Esophagus mucosa (tissue), 1 donor: ENCODE measurements around the gene DCTN1. TPM values are rescaled to one million over a fixed set of nuclear protein-coding genes. Genes with fewer than 3 reads are reported as not detected.

Experiments
- ATAC-seq: fragments of 200-7000 bp; cut with Tn5 transposase; one replicate; pipeline ENCODE4 v1.9.1; 2020
- total RNA-seq: library from RNA; stranded (reverse); gene quantifications from one replicate; pipeline ENCODE4 v1.2.4, GENCODE V29; 2023
- donor health status: DM: yes; HTN: yes; CAD: no.

DCTN1 gene
- total RNA-seq, 1 donor from 2014 or later = 86.4 TPM

DNA sequence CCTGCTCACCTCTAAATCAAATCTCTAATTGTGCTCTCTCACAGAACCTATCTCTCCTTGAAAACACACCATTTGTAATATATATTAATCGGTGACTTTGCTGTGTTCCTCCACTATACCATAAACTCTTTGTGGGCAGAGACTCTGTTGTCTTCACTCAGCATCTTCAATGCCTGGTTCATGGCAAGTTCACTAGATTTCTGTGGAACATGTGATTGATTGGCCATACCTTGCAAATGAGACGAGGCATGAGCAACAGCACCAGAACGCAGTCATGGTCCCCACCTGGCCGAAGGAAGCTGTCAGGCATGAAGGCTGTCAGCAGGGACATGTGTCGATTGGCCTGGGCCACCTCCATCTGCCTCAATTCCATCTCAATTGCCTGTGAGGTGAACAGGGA lies 11.6 kb downstream of the DCTN1 start:
- no peak for ATAC-seq

DNA sequence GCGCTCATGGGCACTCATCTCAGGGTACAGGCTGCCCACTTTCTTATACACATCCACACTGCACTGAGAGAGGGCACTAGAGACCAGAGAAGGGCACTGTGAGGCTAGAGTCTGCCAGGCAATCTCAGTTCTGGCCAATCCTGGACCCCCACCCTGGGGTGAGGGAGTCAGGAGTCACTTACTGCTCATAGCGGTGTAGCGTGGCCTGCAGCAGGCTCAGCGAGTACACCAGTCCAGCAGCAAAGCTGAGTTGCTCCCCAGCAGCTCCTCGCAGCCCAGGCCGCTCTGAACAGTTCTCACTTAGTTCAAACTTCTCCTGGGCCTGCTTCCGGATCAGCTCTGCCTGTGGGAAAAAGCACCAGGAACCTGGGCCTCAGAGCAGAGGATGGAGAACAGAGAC lies 12.3 kb downstream of the DCTN1 start:
- no peak for ATAC-seq

DNA sequence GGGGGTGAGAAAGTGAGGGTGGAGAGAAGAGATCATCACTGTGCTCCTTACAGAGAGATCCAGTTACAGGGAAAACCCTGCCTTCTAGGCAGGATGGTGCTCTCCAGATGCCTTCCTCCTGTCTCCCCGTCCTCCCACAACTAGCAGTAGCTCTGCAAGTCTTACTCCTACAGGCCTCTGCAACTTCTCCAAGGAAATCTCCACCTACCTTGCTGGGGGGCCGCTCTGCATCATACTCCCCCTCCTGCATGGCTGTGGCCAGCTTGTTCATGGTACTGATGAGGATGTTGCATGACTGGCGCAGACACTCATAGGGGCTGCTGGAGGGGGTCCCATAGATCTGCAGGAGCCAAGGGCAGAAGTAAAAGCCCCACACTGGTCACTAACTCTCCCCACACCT lies 14.1 kb downstream of the DCTN1 start:
- ATAC-seq = no peak

DNA sequence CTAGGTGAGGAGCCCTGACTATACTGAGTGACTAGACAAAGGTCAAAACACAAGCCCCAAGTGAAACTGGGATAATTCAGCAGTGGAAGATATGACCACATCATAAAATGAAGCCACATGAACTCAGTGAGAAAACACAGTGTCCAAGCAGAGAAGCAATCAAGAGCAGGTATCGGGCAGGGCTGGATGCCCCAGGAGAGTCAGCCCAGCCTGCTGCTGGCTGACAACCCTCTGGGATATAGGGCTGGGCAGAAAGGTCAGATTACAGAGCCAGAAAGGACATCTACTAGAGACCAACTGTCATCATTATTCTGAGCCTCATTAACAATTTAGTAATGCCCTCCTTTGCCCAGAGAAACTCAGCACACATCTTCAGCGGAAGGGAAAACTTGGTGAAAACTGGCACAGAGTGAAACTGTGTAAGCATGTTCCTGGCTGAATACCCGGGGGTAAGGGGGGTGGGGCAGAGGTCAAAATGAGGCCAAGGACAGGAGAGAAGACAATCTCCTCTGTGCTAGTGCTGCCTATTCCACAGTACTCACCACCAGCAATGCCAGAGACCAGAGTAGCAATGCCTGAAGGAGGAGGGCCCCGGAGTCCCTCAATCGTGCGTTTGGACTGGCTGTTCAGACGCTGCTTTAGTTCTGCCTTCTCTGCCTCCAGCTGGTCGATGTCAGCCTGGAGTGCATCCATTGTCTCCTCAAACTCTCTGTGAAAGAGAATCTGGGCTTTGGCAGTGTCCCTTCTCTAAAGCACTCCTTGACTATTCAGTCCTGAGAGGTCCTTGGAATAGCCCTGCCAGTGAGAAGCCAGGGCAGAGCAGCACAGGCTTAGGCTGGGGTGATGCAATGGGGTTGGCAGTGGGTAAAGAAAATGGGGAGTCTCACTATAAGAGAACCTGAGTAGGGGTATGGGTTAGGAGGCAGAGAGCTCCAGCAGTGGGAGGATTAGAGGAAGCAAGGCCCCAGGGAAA lies 15.3 kb downstream of the DCTN1 start:
- no peak for ATAC-seq

DNA sequence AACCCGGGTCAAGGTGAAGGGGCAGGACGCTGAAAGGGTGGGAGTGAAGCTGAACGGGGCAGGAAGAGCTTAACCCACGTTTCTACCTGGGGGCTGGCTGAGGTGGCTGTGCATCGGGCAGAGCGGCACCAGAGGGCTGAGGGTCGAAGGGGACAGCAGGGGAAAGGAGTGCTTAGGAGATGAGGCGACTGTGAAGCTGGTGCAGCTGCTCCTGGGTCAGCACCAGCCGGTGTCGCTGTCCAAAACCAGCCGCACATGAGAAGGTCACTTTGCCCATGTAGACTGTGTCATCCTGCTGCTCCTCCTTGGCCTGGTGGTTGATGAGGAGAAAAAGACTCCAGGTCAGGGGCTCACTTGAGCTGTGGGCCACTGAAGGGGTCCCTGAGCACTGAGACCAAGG lies 18.8 kb downstream of the DCTN1 start:
- ATAC-seq = no peak

DNA sequence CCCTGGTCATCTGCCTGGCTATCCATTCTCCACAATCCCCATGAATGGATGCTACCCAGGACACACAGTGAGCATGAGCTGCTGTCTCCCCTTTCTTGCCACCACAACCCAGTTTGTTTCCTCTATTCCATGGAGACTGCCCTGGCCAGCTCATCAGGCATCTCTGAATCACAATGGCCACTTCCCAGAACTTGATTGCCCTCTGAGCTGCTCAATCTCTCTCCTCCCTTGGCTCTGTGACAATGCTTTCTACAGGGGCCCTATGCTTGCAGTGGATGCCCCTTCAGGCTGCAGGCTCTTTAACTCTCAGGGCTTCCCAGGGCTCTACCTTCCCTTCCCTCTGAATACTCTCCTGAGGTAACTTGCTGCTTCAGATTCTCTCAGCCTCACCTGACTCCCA lies 22.5 kb downstream of the DCTN1 start:
- no peak for ATAC-seq

DNA sequence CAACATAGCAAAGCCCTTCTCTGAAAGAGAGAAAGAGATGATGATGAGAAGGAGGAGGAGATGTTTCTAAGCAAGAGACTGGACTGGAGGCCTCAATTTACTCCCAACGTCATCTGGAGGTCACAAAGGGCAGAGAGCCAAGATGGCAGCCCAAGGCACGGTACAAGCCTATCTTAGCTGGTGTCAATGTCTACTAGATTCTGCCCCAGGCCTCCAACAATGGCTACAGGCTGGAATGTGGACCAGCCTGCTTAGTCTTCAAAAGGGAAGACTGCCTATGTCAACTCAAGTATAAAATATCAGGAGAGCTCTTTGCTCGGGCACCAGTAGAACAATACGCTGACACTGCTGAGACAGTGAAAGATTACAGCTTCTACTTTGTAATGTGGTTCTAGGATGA lies 30.2 kb downstream of the DCTN1 start:
- ATAC-seq = peak; percentile 20

DNA sequence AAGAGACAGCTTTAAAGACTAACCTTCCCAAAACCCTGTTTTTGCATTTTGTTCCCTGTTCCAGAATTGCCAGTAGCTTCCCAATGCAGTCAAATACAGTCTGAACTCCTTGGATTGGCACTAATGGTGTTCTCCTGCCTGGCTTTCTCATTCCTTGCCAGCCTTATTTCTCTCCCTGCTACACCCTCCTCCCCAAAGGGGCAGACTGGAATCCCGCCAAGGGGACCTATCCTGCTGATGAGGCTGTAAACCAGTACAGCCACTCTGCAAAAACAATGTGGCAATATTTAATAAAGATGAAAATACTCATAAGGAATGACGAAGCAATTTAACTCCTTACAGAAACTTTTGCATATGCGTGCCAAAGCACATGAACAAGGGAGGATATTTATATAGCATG lies 32.4 kb downstream of the DCTN1 start:
- no peak for ATAC-seq

DNA sequence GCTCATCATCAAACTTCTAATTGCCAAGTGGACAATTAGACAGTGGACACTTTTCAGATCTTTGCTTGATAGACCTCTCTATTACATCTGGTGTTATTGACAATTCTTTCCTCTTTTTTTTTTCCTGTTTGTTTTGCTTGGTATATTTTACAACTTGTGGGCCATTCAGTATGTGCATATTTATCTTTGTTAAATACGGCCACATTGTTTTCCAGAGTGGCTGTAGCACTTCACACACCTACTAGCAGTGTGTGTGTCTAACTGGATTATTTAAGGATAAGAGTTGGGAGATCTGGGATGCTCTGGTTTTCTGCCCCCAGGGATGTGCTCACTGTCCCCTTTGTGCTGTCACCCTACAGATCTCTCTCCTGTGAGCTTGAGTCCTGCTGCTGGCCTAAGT lies 32.8 kb downstream of the DCTN1 start:
- no peak for ATAC-seq

DNA sequence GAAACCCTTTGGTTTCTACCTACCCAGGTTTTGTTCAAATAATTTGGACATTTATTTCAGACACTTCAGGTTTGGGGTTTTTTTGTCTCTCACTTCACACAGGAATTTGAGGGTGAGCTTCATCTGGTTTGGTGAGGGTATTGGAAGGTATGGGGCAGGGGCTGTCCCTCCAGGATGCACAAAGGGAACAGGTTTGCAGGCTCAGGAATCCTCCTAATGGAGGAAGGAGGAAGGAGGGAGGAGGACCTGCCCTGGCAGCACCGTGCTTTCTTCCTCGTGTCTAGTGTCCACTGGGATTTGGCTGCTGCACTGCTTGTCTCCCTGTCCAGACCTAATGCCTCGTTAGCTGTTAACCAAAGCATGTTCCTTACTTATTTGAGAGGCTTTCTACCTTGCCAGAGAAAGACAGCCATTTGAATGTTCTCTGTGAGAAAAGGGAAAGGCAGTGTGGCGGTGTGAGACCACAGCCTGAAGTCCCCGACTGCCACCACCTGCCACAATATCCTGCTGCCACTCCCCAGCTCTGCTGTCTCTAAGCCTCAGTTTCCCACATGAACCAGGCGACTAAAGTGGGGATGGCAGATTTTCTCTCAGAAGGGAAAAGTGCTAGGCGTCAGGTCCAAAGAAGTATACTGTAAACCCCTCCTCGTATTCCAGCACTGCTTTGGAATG lies 34.7 kb downstream of the DCTN1 start:
- no peak for ATAC-seq

DNA sequence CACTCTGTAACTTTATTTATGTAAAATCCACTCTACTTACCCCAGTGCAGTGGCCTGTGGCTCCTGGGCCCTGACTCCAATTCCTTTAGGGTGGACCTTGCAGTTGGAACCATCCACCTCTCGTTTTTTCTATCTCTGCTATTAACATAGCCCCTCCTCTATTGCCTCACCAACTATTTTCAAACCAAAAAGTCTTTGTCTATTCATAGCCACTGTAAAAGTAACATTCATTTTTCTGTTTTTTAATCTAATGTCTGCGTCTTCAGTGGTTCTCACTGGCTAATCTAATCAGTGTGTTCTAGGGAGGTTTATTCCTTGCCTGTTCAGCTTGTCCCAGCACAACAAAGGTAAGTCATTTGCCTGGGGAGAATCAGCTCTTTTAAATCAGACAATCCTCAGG lies 36.8 kb downstream of the DCTN1 start, which contains the start of gene SLC4A5:
SLC4A5 (minus strand) TSS at position 101 of the 400 bp plus-strand sequence. CDS start 28,393 bp downstream, outside the sequence.
- no peak for ATAC-seq

DNA sequence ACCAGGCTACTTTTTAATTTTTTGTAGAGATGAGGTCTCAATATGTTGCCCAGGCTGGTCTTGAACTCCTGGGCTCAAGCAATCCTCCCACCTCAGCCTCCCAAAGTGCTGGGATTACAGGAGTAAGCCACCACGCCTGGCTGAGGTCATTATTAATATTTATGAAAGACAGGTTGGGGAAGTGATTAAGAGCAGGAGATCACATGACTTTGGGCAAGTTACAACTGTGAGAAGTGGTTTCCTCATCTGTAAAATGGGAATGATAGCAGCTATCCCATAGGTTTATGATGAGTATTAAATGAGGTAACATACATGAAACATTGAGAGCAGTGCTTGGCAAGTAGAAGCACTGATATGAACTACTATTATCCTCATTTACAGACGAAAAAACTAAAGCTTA lies 43.9 kb downstream of the DCTN1 start:
- peak; percentile 56 for ATAC-seq

DNA sequence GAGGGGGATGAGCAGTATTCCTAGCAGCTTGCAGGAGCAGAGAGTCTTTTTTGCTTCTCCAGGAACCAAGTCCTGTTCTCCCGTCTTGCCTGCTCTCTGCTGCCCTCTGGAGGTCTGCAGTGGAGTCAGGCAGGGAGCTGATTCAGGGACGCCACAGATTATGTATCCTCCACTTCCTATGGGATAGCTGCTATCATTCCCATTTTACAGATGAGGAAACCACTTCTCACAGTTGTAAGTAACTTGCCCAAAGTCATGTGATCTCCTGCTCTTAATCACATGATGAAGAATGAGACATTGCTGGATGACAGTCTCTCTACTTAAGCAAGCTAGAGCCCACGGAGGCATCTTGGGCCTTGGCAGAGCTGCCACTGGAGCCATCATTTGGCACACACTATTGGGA lies 45.2 kb downstream of the DCTN1 start:
- ATAC-seq = peak; percentile 70

DNA sequence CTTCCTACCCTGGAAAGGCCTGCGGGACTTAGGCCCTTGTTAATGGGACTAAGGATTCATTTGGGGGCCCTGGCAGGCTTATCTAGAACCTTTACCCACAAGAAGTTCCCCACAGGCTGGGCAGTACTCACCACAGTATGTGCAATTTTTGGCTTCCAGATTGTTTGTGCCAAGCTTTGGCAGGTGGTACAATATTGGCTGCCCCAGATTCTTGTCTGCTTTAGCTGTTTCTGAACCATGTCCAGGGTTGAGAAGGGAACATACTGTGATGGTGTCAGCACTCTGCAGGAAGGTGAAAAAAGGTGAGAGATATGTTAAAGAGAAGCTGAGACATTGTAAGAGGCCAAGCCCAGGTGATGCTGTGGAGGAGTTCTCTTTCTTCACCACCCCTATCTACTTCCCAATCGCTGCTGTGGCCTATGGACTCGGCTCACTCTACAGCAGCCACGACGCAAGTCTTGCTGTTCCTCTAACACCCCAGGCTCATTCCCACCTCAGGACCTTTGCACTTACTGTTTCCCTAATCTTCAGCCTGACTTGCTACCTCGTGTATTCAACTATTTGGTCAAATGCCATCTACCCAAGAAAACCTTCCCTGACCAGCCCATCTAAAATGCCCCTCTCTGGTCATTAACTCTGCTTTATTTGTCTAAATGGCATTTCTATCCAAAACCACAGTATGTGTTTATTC lies 46.1 kb downstream of the DCTN1 start:
- no peak for ATAC-seq

DNA sequence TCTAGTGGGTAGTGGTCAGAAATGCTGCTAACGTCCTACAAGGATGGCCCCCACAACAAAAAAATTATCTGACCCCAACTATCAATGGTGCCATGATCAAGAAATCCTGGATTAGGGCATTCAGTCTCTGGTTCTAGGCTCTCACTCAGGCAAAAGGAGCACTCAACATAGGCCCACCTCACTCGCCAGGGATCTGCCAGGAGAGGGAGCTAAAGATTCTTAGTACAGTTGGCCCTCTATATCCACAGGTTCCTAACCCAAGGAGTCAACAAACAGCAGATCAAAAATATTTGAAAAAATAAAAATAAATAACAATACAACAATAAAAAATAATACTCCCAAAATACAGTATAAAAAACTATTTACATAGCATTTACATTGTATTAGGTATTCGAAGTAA lies 46.9 kb downstream of the DCTN1 start:
- peak; percentile 53 for ATAC-seq

DNA sequence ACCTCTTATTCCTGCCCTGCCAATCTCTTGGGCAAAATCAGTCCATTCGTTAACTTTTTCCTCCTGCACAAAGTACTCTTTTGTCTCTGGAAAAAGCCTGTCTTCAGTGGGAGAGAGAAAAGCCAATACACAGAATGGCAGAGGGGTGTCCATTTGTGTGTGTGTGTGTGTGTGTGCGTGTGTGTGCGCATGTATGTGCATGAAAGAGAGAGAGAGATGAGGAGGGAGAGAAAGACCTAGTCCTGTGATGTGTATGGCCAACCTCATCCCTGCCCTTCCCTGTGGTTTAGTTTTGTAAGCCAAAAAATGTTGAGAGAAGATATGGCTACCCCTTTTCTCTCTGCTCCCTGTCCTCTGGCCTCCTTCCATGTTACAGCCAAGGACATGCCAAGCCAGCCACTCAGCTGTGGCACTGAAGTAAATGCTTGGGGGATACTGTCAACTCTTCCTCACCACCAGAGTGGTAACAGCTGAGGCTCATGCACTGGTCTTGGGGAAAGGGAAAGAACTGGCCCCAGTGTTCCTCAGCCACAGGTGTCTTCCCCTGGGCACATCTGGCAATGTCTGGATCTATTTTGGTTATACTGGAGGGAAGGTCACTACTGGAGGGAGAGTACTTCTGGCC lies 47.4 kb downstream of the DCTN1 start:
- ATAC-seq = no peak

DNA sequence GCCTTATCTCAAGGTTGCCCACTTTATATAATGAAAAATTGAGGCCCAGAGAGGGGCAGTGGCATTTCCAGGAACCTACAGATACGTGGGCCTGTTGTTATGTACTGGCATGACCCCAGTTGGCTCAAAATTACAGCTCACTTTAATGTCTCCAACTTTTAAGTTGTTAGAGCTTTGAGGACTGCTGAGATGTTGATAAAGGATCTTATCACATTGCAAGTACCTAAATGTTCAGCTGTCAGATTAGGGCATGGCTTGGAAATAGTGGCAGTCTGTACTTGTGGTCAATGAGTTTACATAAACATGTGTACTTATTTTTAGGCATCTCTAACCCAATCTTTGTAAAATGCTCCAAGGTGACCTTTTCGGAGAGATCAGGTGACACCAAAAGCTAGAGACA lies 51.5 kb downstream of the DCTN1 start:
- ATAC-seq = no peak

DNA sequence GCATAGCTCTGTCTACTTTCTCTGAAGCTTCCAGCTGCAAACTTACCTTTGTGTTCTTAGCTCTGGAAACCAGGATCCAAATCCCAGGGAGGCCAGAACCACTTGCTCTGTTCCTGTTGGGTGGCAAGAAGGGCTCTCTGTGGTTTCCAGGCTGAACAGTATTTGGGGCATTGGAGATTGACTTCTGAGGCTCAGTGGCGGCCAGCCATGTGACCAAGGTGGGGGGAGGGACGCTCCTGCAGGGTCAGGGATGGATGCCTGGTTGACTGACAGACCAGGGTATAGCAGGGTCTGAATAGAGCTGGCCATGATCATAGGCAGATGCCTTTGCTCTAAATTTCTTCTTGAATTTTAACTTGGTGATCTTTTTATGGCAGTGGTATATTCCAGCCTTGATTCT lies 52.0 kb downstream of the DCTN1 start:
- no peak for ATAC-seq

DNA sequence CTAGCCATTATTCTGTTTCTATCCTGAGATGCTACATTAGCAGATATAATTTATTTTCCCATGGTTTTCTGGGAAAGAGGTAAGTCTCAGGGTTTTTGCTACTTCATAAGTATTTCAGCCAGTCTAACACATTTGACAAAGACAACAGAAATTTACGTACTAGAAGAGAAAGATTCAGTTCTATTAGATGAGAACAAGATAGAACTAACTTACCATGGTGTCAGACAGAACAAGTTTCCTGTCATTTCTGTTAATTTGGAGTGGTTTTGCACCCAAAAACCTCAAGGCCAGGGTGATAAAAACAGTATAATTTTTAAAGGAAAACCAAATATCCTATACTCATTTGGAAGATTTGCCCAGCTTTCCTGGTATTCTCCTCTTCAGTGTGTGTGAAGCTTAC lies 52.5 kb downstream of the DCTN1 start:
- no peak for ATAC-seq

DNA sequence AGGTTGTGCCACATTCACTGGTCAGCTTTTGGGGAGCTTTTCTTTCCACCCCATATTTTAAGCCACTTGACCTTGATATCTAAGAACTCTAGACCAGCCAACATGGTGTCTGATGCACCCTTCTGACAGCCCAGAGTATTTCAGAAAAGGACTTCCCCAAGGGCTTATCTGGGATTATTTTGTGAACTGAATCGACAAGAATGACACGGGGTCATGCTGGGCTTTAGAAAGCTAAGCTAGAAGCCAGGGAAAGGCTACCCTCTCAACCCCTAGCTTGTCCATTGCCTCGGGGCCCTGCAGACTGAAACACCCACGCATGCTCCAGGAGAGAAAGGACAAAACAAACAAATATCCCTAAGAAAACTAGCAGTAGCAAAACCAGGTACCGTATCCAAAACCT lies 52.9 kb downstream of the DCTN1 start:
- ATAC-seq = no peak

DNA sequence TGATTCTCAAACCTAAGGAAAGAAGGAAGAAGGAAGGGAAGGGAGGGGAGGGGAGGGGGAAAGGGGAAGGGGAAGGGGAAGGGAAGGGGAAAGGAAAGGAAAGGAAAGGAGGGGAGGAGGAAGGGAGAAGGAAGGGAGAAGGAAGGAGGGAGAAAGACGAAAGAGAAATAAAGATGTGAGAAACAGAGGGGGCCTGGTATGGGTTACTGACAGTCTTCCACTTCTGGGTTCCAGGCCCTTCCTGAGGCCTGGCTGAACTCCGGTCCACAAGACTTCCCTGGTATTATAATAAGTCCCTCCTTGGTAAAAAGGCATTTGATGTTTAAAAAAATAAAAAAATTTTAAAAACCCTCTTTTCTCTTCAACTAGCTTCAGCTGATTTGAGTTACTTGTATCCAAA lies 54.3 kb downstream of the DCTN1 start:
- ATAC-seq = no peak

DNA sequence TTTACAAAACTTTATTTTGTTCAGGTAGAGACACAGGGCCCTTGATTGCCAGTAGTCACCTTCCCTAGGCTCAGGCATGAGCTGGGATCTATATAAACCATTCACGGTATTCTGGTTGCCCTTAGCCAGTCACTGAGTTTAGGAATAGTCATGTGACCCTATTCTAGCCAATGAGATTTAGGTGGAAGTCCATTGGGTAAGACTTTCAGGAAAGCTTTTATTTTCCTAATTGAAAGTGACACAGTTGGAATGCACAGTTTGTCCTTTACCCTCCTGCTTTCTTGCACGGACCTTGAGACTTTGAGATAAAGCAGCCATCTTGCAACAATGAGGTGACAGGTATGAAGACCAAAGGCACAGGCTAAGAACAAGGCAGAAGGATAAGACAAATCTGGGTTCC lies 58.4 kb downstream of the DCTN1 start:
- no peak for ATAC-seq

DNA sequence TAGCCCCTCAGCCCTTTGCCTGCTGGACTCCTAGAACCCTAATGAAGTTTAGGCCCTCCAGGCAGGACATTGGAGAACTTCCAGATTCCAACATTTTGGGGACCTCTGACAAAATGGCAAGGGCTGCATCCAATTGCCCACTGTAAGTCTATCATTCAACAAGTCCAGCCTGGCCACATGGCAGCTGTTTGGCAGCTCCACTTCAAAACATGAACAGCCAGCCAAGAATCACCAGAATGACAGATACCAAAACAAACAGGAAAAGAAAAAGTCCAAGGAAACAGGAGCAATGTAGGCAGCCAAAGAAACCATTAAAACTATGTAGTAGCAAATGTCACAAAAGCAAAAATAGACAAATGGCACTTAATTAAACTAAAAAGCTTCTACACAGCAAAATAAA lies 62.4 kb downstream of the DCTN1 start:
- no peak for ATAC-seq
